ENCODE data around the gene GNAT3.

DNA sequence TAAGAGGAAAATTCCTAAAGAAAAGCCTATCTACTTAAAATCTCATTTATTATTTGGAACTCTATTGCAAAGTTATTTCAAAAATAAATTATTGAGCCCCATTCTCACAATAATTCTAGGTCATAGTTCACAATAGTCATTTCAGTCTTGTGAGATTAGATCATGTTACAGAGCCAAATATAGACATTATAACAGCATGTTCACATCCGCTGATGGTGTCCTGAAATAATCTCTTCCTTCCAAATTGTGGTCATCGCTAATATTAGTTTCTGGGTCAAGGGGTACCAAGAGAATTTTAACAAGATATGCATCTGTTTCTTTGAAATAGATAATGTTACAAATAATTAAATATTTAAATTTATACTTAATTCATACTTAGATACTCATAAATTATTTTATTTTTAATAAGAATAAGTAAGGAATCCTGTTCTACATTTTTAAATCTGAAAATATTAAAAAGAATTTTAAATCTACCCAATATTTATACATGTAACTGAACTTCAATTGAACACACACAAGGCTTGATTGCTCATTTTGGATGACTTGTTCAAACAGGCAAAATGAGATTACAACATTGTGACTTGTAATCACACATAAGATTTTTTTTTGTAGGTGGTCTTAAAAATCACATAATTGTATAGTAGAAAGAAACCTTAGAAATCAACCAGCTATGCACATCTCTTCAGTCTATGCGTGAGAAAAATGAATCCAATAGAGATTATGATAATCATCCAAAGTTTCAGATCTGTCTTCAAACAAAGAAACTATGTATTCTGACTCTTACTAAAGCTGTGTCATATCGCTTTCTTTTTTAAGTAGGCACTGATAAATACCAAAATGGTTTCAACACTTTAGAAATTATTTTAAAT is 13.1 kb downstream of the GNAT3 start:
- TF ChIP-seq, protein P1, sequence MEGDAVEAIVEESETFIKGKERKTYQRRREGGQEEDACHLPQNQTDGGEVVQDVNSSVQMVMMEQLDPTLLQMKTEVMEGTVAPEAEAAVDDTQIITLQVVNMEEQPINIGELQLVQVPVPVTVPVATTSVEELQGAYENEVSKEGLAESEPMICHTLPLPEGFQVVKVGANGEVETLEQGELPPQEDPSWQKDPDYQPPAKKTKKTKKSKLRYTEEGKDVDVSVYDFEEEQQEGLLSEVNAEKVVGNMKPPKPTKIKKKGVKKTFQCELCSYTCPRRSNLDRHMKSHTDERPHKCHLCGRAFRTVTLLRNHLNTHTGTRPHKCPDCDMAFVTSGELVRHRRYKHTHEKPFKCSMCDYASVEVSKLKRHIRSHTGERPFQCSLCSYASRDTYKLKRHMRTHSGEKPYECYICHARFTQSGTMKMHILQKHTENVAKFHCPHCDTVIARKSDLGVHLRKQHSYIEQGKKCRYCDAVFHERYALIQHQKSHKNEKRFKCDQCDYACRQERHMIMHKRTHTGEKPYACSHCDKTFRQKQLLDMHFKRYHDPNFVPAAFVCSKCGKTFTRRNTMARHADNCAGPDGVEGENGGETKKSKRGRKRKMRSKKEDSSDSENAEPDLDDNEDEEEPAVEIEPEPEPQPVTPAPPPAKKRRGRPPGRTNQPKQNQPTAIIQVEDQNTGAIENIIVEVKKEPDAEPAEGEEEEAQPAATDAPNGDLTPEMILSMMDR (conservative IDR thresholded peaks at IDR 0.05; ENCODE audit: low read length), result no peak
- TF ChIP-seq EZH2phosphoT487 (IDR thresholded peaks at IDR 0.05; ENCODE audit: borderline replicate concordance), result no peak
